Gastroesophageal sphincter (tissue), 3 donors: ENCODE data around the gene IFIT1.

Experiments used
- CTCF ChIP-seq, 4 experiments: fragments of 200-600 bp in 2 of 4; fragments of 450-650 bp in 2 of 4; sonication (generic) in 1 of 4; IDR thresholded peaks; one replicate each; pipeline ENCODE4 v1.5.1; 2017 to 2019; ENCODE audit warnings: antibody characterized with exemption in 4 of 4, mild to moderate bottlenecking in 2 of 4, moderate library complexity in 2 of 4
- POLR2A ChIP-seq, 2 donors: fragments of 450-650 bp; IDR thresholded peaks; one replicate each; pipeline ENCODE4 v1.6.1; 2017; ENCODE audit warnings: antibody characterized with exemption in 2 of 2, mild to moderate bottlenecking in 2 of 2, moderate library complexity in 1 of 2
- POLR2AphosphoS5 ChIP-seq: sonication (generic); formaldehyde crosslinking; IDR thresholded peaks from one replicate; pipeline ENCODE4 v1.6.1; 2017; ENCODE audit warnings: antibody characterized with exemption

GRCh38 chr10:89371987-89372386 lies 20.4 kb upstream of the IFIT1 start:
- no peak for TF ChIP-seq CTCF (IDR thresholded peaks at IDR 0.05)
- TF ChIP-seq POLR2AphosphoS5, result no peak
- no peak for TF ChIP-seq POLR2A (IDR thresholded peaks at IDR 0.05)
